KG1 (cell line): ENCODE measurements around the gene TRPT1.
A peak's percentile ranks its signal among the peaks of the same experiment; 100 is the strongest.

ENCODE experiments used
- DNase-seq: peaks from one replicate; lab custom pipeline; 2025; lab: John Stamatoyannopoulos, UW

The TRPT1 gene

DNA sequence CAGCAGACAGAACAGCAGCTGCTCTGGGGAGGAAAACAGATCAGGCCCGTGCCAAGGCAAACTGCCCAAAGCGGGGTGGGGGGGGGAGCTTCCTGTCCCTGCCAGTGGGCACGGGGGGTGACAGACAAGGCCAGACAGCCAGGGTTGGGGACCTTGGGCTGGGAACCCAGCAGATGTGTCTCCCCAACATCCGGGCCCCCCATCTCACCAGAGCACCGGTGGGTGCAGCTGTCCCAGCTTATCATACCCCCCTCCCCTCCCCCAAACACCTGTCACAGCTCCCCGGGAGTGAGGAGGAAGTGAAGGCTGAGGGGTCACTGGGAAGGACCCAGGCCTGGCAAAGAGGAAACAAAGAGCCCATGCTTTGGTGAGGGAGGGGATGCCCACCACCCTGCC, 19.4 kb upstream of the TRPT1 start:
- no peak for DNase-seq

DNA sequence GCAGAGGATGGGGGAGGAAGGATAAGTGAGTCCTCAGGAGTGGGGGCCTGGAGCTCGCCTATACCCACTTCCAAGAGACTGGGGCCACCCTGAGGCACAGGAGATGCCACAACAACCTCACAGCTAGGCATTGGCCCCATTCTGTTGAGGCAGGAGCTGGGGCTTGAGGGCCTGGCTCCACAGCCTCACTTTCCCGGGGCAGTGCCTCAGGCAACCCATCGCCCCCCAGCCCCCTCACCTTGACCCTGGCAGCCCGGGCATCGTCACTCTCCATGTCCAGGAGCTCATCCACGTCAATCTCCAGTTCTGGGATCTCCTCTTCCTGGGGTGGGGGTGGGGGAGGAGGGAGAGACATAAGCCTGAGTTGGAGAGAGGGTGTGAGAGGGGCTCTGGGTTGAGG, 19.0 kb upstream of the TRPT1 start:
- DNase-seq: no peak

GRCh38 chr11:64244107-64244506, 18.1 kb upstream of the TRPT1 start:
- DNase-seq: no peak

DNA sequence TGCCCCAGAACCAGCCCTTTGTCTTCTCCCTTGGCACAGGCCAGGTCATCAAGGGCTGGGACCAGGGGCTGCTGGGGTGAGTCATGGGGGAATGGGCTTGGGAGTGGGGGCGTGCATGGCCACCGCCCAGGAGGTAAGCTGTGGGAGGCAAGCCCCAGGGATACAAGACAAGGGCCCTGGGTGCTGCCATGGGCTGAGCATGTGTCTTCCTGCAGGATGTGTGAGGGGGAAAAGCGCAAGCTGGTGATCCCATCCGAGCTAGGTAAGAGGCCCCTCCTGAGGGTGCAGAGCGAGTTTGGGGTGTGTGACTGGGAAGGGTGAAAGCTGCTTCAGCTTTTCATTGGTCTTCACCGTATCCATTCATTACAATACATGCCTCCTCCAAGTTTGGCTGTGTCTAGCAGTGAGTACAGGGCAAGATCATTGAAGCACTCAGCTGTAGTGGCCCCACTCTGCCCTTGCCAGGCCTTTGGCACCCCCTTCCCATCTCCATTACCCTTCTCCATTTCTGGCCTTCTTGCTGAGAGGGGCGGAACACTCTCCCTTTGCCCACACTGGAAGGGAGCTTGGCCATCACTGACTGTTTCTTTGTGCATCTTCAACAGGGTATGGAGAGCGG, 17.4 kb upstream of the TRPT1 start:
- no peak for DNase-seq

DNA sequence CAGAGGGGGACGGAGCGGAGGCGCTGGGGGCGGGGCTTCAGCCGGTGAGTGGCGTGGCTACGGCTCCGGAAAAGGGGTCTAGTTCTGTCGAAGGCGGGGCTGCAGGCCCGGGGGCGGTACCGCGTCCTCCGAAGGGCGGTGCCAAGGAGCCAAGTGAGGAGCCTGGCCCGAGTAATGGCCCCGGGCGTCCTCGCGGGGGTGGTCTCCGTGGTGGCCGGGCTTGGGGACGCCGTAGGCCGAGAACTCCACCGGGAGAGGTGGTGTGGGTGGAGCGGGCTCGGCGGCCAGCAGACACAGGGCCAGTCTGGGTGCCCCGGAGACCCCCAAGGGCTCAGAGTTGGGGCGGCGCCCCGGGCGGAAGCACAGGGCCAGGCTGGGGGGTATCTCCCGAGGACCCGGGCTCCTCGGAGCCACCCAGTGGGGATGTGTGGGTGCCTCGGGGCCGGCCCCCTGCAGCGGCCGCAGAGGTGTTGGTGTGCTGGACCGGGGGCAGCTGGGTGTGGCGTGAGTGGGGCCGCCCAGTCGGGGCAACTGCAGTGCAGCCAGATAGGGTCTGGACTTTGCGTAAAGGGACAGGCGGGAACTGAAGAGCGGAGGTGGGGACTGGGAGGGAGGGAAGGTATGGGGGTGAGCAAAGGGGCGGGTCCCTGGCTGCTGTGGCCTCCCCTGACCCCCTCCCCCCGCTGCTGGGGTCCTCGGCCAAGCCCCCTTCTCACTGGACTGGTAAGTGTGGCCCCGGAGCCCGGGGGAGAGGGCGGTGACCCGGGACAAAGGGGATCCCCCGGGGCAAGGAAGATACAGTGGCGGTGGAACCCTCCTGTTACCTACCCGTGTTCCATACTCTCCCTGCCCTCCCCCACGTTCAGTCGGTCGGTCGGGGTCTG, 15.7 kb upstream of the TRPT1 start:
- no peak for DNase-seq

DNA sequence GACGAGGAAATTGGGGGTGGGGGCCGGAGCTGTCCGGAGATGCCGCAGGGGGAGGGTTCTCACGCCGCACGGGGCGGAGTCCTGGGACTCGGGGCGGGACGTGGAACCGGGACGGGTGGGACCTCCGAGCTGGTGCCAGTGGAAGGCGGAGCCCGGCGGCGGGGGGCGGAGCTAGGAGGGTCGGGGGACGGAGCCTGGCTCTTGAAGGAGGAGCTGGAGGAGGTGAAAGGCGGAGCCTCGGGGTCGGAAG, 15.2 kb upstream of the TRPT1 start:
- DNase-seq: peak; percentile 98

GRCh38 chr11:64240435-64241240, 14.7 kb upstream of the TRPT1 start, which contains the start of gene FKBP2:
Gene FKBP2, plus strand, starts transcription at chr11:64241095. Its CDS starts 1,293 bp downstream, at chr11:64242388.
- peak; percentile 98 for DNase-seq

- no peak for DNase-seq
Measured at GRCh38 chr11:64239662-64240434, 13.9 kb upstream of the TRPT1 start.

DNA sequence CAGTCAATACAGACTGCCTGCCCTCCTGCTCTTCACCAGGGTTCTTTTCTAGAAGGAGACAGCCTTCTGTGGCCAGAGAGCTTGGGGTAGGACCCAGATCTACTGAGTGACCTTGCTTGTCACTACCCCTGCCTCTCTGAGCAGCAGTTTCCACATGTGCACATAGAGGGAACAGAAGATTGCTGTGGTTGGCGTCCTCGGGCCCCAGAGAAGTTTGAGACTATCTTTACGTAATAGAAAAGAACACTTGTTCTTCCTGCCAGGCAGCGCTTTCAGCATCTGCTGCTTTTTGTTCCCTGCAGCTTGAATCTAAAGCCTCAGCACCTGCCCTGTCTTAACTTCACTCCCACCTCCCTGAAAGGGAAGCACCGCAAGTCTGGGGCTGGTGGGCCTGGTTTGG, 13.0 kb upstream of the TRPT1 start:
- no peak for DNase-seq

DNA sequence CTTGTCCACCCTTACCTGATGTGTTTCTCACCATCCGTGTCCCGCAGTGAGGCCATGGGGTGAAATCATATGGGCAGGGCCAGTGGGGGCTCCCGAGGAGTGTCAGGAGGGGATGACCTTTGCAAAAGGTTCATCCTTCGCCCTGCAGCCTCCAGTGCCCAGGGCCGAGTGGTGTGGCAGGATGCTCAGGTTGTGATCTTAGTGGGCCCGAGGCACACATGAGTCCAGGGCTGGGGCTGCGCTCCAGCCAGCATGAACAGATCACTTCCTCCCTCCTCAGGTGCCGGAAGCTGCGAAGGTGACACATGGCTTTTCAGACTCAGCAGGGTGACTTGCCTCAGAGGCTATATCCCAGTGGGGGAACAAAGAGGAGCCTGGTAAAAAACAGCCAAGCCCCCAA, 12.1 kb upstream of the TRPT1 start:
- no peak for DNase-seq

- no peak for DNase-seq
Measured at GRCh38 chr11:64237484-64237951, 11.5 kb upstream of the TRPT1 start.

DNA sequence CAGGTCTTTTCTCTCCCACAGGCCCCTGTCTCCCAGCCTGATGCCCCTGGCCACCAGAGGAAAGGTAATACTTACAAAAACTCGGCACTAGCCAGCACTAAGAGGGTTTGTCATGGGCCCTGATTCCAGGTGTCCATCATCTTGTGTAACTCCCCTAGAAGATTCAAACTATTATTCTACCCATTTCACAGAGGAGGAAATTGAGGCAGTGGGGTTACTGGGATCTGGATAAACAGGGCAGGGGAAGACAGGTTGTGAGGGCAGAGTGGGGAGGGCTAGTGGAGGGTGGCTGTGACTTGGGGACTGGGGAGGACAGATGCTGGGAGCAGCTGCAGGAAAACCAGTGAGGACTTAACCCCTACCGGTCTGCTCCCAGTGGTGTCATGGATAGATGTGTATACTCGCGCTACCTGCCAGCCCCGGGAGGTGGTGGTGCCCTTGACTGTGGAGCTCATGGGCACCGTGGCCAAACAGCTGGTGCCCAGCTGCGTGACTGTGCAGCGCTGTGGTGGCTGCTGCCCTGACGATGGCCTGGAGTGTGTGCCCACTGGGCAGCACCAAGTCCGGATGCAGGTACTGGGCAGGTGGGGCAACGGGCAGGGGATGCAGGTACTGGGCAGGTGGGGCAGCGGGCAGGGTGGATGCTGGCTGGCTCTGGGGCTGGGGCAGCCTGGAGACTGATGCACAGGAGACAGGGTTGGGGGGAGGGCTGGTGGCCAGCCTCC, 9.6 kb upstream of the TRPT1 start:
- no peak for DNase-seq

DNA sequence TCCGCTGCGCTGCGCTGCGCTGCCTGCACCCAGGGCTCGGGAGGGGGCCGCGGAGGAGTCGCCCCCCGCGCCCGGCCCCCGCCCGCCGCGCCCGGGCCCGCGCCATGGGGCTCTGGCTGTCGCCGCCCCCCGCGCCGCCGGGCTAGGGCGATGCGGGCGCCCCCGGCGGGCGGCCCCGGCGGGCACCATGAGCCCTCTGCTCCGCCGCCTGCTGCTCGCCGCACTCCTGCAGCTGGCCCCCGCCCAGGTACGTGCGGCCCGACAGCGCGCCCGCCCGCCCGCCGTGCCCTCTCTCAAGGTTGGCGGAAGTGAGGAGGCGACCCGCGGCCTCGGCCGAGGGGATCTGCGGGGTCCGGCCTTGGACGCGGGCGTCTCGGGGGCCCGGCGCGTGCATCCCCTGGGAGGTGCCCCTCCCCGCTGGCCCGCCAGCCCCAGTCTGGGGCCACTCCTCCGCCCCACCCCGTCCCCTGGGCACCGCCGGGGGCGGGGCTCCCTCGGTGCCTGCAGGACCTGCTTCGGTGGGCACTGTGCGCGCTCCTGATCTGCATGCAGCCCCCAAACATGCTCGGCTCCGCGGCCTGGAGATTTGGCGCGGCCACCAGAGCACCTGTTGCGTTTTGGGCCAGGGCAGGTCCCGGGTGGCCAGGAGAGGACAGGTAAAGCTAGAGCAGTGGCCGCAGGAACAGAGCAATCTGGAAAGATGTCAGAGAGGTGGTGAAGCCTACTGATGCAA, 8.8 kb upstream of the TRPT1 start:
- no peak for DNase-seq

DNA sequence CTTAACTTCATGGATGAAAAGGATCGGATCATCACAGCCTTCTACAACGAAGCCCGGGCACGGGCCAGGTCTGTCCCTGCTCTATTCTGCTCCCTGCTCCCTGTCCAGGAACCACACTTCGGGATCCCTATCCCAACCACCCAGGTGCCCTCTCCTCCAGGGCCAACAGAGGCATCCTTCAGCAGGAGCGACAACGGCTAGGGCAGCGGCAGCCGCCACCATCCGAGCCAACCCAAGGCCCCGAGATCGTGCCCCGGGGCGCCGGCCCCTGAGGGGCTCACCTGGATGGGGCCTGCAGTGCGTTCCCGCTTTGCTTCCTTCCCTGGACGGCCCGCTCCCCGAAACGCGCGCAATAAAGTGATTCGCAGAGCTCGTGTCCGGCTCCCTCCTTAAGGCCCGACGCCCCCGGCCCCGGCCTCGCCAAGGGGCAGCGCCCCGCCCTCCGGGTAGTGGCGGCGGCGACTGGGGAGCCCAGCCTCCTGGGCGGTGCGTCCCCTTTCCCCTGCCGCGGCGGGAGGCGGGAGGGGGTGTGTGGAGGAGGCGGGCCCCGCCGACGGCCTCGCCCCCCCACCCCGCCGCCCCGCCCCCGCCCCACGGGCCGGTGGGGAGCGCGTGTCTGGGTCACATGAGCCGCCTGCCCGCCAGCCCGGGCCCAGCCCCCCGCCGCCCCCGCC, 8.1 kb upstream of the TRPT1 start, which contains the start of gene VEGFB:
VEGFB (plus strand) TSS at position 672 of the 674 bp plus-strand sequence. CDS start 250 bp downstream, outside the sequence.
- no peak for DNase-seq

- no peak for DNase-seq
Measured at GRCh38 chr11:64232967-64233315, 7.0 kb upstream of the TRPT1 start.

DNA sequence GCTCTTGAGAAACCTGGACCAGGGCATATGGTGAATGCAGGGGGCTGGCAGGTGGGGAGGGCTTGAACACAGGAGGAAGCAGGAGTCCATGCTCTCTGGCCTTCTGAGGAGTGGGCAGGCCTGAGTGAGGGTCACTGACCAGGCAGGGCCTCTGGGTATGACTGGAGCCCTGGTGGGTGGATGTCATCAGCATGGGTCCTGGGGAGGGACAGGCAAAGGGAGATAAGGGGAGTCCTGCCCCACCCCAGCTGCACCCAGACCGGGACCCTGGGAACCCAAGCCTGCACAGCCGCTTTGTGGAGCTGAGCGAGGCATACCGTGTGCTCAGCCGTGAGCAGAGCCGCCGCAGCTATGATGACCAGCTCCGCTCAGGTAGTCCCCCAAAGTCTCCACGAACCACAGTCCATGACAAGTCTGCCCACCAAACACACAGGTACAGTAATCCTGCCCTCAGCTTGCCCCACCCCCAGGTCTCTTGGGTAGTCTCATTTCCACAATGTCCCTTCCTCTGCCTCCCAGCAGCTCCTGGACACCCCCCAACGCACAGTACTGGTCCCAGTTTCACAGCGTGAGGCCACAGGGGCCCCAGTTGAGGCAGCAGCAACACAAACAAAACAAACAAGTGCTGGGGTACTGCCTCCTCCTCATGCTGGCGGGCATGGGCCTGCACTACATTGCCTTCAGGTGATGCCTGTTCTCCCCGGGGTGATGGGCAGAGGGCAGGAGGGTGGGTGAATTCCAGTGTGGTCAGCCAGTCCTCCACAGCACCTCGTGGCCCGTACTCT, 6.4 kb upstream of the TRPT1 start:
- no peak for DNase-seq

- no peak for DNase-seq
Measured at GRCh38 chr11:64231546-64231945, 5.6 kb upstream of the TRPT1 start.

- no peak for DNase-seq
Measured at GRCh38 chr11:64230985-64231365, 5.0 kb upstream of the TRPT1 start.
